H1 (cell line): ENCODE data around the gene ZXDC. TPM values are rescaled to one million over a fixed set of nuclear protein-coding genes. Genes with fewer than 3 reads are reported as not detected.
A peak's percentile ranks its signal among the peaks of the same experiment; 100 is the strongest.

Experiments
- CTCF ChIA-PET: fragments of 300-600 bp; sonication (Branson Sonifier 250); formaldehyde crosslinking; loops from one replicate; lab custom pipeline; 2021; ENCODE audit not compliant: partially characterized antibody; lab: Charles Lee
- POLR2A ChIA-PET: fragments of 300-600 bp; sonication (Branson Sonifier 250); formaldehyde crosslinking; loops from one replicate; lab custom pipeline; 2021; ENCODE audit warnings: inconsistent platforms; ENCODE audit not compliant: partially characterized antibody; lab: Charles Lee
- DNase-seq, 2 experiments: peaks; one replicate each; pipeline versions ENCODE4 v3.0.0 to v3.0.0-alpha.2; 2010 to 2022; ENCODE audit warnings: low spot score in 2 of 2, low read depth in 1 of 2, mixed read lengths in 1 of 2
- FAIRE-seq: peaks from 2 replicates; lab custom pipeline; 2011; peaks lifted over from hg19 to GRCh38; lab: Jason Lieb, UNC
- H2AFZ ChIP-seq: 2 replicates; pipeline ENCODE4 v1.8.1; 2012; ENCODE audit warnings: low read length, inconsistent platforms
- H2AK5ac ChIP-seq: 2 replicates; pipeline ENCODE4 v1.6.1; 2013; ENCODE audit warnings: low read depth, low read length
- H2BK120ac ChIP-seq: replicated peaks from 2 replicates; pipeline ENCODE3; 2013; ENCODE audit warnings: low read depth, low read length, inconsistent platforms
- H2BK12ac ChIP-seq: 2 replicates; pipeline ENCODE4 v1.6.1; 2013; ENCODE audit warnings: low read depth, low read length
- H2BK15ac ChIP-seq: 2 replicates; pipeline ENCODE4 v1.6.1; 2013; ENCODE audit warnings: low read length
- H2BK20ac ChIP-seq: 2 replicates; pipeline ENCODE4 v1.6.1; 2013; ENCODE audit warnings: low read length
- H2BK5ac ChIP-seq: 2 replicates; pipeline ENCODE4 v1.6.1; 2013; ENCODE audit warnings: low read depth, low read length
- H3K14ac ChIP-seq: 2 replicates; pipeline ENCODE4 v1.6.1; 2013; ENCODE audit warnings: inconsistent platforms; ENCODE audit not compliant: insufficient read length
- H3K18ac ChIP-seq: 2 replicates; pipeline ENCODE4 v1.6.1; 2013; ENCODE audit warnings: low read length; ENCODE audit errors: extremely low read depth
- H3K23ac ChIP-seq: 2 replicates; pipeline ENCODE4 v1.6.1; 2013; ENCODE audit warnings: inconsistent platforms; ENCODE audit not compliant: insufficient read length
- H3K23me2 ChIP-seq: 2 replicates; pipeline ENCODE4 v1.6.1; 2013; ENCODE audit warnings: low read depth, low read length
- H3K27ac ChIP-seq: 2 replicates; pipeline ENCODE4 v1.6.1; 2011; ENCODE audit warnings: low read depth, low read length, inconsistent platforms
- H3K27me3 ChIP-seq, 4 experiments: replicated peaks in 1 of 4; 1 replicate in 1 of 4; 2 replicates in 3 of 4; pipeline versions ENCODE4 v1.6.1 to v1.8.1; 2011 to 2013; ENCODE audit warnings: low read length in 3 of 4, mild to moderate bottlenecking in 3 of 4, inconsistent platforms in 2 of 4, mixed read lengths in 2 of 4, moderate library complexity in 1 of 4; ENCODE audit not compliant: control insufficient read depth in 3 of 4, insufficient read depth in 3 of 4; ENCODE audit errors: extremely low read depth in 1 of 4
- H3K36me3 ChIP-seq, 4 experiments: 2 replicates each; pipeline versions ENCODE4 v1.6.1 to v1.8.1; 2011 to 2013; ENCODE audit warnings: mild to moderate bottlenecking in 4 of 4, low read length in 3 of 4, moderate library complexity in 2 of 4, control low read depth in 1 of 4, inconsistent platforms in 1 of 4; ENCODE audit not compliant: insufficient read depth in 4 of 4, control insufficient read depth in 2 of 4
- H3K4ac ChIP-seq: replicated peaks from 2 replicates; pipeline ENCODE3; 2013; ENCODE audit warnings: low read length, low read depth, mixed read lengths, inconsistent platforms; ENCODE audit not compliant: insufficient read length
- H3K4me1 ChIP-seq, 4 experiments: replicated peaks in 1 of 4; 1 replicate in 1 of 4; 2 replicates in 3 of 4; pipeline versions ENCODE4 v1.6.1 to v1.8.1; 2011 to 2013; ENCODE audit warnings: low read length in 3 of 4, inconsistent platforms in 2 of 4, mixed read lengths in 1 of 4; ENCODE audit not compliant: insufficient read depth in 4 of 4, control insufficient read depth in 3 of 4
- H3K4me2 ChIP-seq, 2 experiments: 2 replicates each; pipeline versions ENCODE4 v1.6.1 to v1.8.1; 2011 to 2013; ENCODE audit warnings: low read depth in 2 of 2, low read length in 2 of 2, control low read depth in 1 of 2, inconsistent platforms in 1 of 2, mild to moderate bottlenecking in 1 of 2; ENCODE audit not compliant: insufficient read depth in 1 of 2
- H3K4me3 ChIP-seq, 4 experiments: fragments of 200-600, 300-600 bp in 1 of 4; sonication (generic), shearing (Covaris generic), sonication (Bioruptor Twin) in 1 of 4; 2 replicates each; pipeline versions ENCODE4 v1.5.1 to v1.8.1; 2011 to 2016; ENCODE audit warnings: low read length in 4 of 4, low read depth in 3 of 4, control low read depth in 2 of 4, inconsistent platforms in 2 of 4, mild to moderate bottlenecking in 2 of 4, mixed read lengths in 1 of 4, moderate library complexity in 1 of 4; ENCODE audit not compliant: insufficient read depth in 2 of 4; ENCODE audit errors: extremely low read depth in 1 of 4
- H3K56ac ChIP-seq: replicated peaks from 2 replicates; pipeline ENCODE3; 2013; ENCODE audit warnings: low read depth, mild to moderate bottlenecking, mixed read lengths, low read length, inconsistent platforms; ENCODE audit not compliant: insufficient read length
- H3K79me1 ChIP-seq: 2 replicates; pipeline ENCODE4 v1.6.1; 2013; ENCODE audit warnings: low read depth, low read length, control low read depth
- H3K79me2 ChIP-seq, 2 experiments: 2 replicates each; pipeline versions ENCODE4 v1.6.1 to v1.8.1; 2012 to 2013; ENCODE audit warnings: low read length in 2 of 2, mild to moderate bottlenecking in 2 of 2, inconsistent platforms in 1 of 2; ENCODE audit not compliant: insufficient read depth in 2 of 2, control insufficient read depth in 1 of 2
- H3K9ac ChIP-seq, 4 experiments: replicated peaks in 1 of 4; 1 replicate in 1 of 4; 2 replicates in 3 of 4; pipeline versions ENCODE4 v1.6.1 to v1.8.1; 2011 to 2013; ENCODE audit warnings: low read depth in 3 of 4, low read length in 3 of 4, control low read depth in 2 of 4, mild to moderate bottlenecking in 2 of 4, moderate library complexity in 2 of 4, inconsistent platforms in 1 of 4; ENCODE audit errors: extremely low read depth in 1 of 4
- H3K9me3 ChIP-seq, 2 experiments: 2 replicates each; pipeline versions ENCODE4 v1.6.1 to v1.8.1; 2012 to 2013; ENCODE audit warnings: mild to moderate bottlenecking in 2 of 2, moderate library complexity in 2 of 2, control low read depth in 1 of 2, inconsistent platforms in 1 of 2, low read depth in 1 of 2, low read length in 1 of 2, mixed read lengths in 1 of 2; ENCODE audit not compliant: insufficient read depth in 2 of 2
- H4K20me1 ChIP-seq, 2 experiments: replicated peaks in 1 of 2; 2 replicates each; pipeline versions ENCODE3 to v1.8.1; 2011 to 2013; ENCODE audit warnings: inconsistent platforms in 2 of 2, low read length in 2 of 2, mild to moderate bottlenecking in 1 of 2; ENCODE audit not compliant: insufficient read depth in 2 of 2, control insufficient read depth in 1 of 2
- H4K5ac ChIP-seq: 2 replicates; pipeline ENCODE4 v1.6.1; 2013; ENCODE audit warnings: low read length, low read depth, mixed read lengths, inconsistent platforms; ENCODE audit not compliant: insufficient read length
- H4K8ac ChIP-seq: 2 replicates; pipeline ENCODE4 v1.8.0; 2013; ENCODE audit warnings: mild to moderate bottlenecking, moderate library complexity, low read length, inconsistent platforms; ENCODE audit not compliant: insufficient read depth; ENCODE audit errors: extremely low read depth
- H4K91ac ChIP-seq: replicated peaks from 2 replicates; pipeline ENCODE3; 2013; ENCODE audit warnings: low read length, mixed read lengths, inconsistent platforms; ENCODE audit not compliant: insufficient read length
- CHD2 ChIP-seq: IDR thresholded peaks from 2 replicates; pipeline ENCODE4 v1.6.1; 2012; ENCODE audit warnings: low read length, improper control_type of control experiment
- FOSL1 ChIP-seq: IDR thresholded peaks from 2 replicates; pipeline ENCODE4 v1.6.1; 2011; ENCODE audit warnings: mild to moderate bottlenecking, low read depth, low read length, moderate library complexity; ENCODE audit not compliant: insufficient read depth
- HDAC2 ChIP-seq, 2 experiments: fragments of 300-600 bp in 1 of 2; sonication (generic) in 1 of 2; IDR thresholded peaks; 2 replicates each; pipeline ENCODE4 v1.6.1; 2011 to 2012; ENCODE audit warnings: low read depth in 2 of 2, low read length in 2 of 2, mild to moderate bottlenecking in 2 of 2, moderate library complexity in 2 of 2, borderline replicate concordance in 1 of 2, inconsistent platforms in 1 of 2
- HDAC6 ChIP-seq: IDR thresholded peaks from one replicate; pipeline ENCODE4 v1.7.1; 2012; ENCODE audit warnings: low read depth, mild to moderate bottlenecking, inconsistent platforms, low read length, moderate library complexity
- RBBP5 ChIP-seq: IDR thresholded peaks from 2 replicates; pipeline ENCODE4 v1.7.1; 2012; ENCODE audit warnings: low read depth, mild to moderate bottlenecking, inconsistent platforms, low read length, moderate library complexity, borderline replicate concordance
- RXRA ChIP-seq: IDR thresholded peaks from 2 replicates; pipeline ENCODE4 v1.6.1; 2011; ENCODE audit warnings: low read depth, mild to moderate bottlenecking, low read length, moderate library complexity; ENCODE audit not compliant: insufficient read depth
- YY1 ChIP-seq: IDR thresholded peaks from 2 replicates; pipeline ENCODE4 v1.6.1; 2011; ENCODE audit warnings: low read depth, mild to moderate bottlenecking, low read length
- WGBS, 2 experiments: shearing (Covaris generic) in 1 of 2; methylation state at CpG; one replicate each; pipeline versions ENCODE4 v1.1.6 to v1.1.7; 2013 to 2015; ENCODE audit warnings: low lambda C conversion rate in 2 of 2, mixed read lengths in 2 of 2, inconsistent platforms in 1 of 2, low coverage in 1 of 2, missing lambda C conversion rate in 1 of 2; ENCODE audit not compliant: insufficient replicate concordance in 2 of 2, insufficient coverage in 1 of 2, insufficient read length in 1 of 2; ENCODE audit errors: extremely low coverage in 1 of 2, missing lambda C conversion rate in 1 of 2; 5-methylcytosine and 5-hydroxymethylcytosine counted together
- polyA plus RNA-seq, 7 experiments: library from polyadenylated mRNA; depleted of rRNA in 3 of 7; stranded (reverse) in 5 of 7; unstranded in 2 of 7; fragments of >200 nt in 5 of 7; fragments of 200-250 nt in 2 of 7; gene quantifications; 1 replicate in 5 of 7; 2 replicates in 1 of 7; 4 replicates in 1 of 7; pipeline versions ENCODE4 v1.2.1 to v1.2.3, GENCODE V29; 2011 to 2013; ENCODE audit warnings: missing spikeins in 2 of 7, mixed read lengths in 2 of 7
- total RNA-seq: library from RNA; stranded (reverse); fragmentation: NEBNext Ultra II Directional; extraction: Animal tissue kit (Norgen Biotek cat#: 25700); gene quantifications from 2 replicates; pipeline ENCODE4 v1.2.1, GENCODE V29; 2021
- TF ChIP-seq, protein P1 (sequence below): IDR thresholded peaks from 2 replicates; pipeline ENCODE4 v1.6.1; 2012; ENCODE audit warnings: inconsistent platforms

The ZXDC gene
- total and polyA plus RNA-seq, 2 of the 8 experiments (the other 6 are each of a cell fraction or from before 2014, with no cell fraction given) = 12.7 to 24.3 TPM

DNA sequence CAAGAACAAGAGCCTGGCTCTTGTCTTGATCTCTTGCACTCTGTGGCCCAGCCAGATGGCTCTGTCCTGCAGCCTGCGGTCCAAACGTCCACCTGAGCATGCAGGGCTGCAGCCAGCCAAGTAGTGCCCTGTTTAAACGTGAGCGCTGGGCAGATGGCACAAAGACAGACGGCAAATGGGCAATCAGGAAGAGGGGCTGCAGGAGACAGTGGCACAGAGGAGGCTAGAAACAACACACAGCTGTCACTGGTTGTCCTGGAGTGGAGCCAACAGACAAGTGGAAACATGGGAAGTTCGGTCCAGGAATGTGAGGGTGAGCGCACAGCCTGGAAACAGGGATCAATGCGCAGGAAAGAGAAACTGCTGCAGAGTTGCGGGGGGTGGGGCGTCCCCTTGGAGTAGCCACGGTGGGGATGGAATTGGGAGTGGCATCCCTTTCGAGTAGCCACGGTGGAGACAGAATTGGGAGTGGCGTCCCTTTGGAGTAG, 10.7 kb upstream of the ZXDC start:
- Histone ChIP-seq H3K4me2 (no peak overlapping the region), H3K79me2 (no peaks in the 10 kb centered on the region), H2BK120ac (peak overlapping the region; percentile 50), H3K27ac (no peak overlapping the region), H2BK5ac (peak overlapping the region; percentile 87; the same call in 1 of the 2 replicates), H3K79me1 (no peaks in the 10 kb centered on the region), H3K9me3 (no peaks in the 10 kb centered on the region), H4K20me1 (no peaks in the 10 kb centered on the region), H4K5ac (no peak overlapping the region), H4K8ac (no peak overlapping the region), H3K56ac (no peak overlapping the region), H3K4ac (peak overlapping the region; percentile 21), H3K9ac (no peak overlapping the region), H3K23ac (no peak overlapping the region), H3K14ac (no peak overlapping the region), H2AK5ac (peak overlapping the region; percentile 45; the same call in 1 of the 2 replicates), H2BK20ac (peak overlapping the region; percentile 90; the same call in 1 of the 2 replicates), H4K91ac (peak overlapping the region; percentile 92), H2BK12ac (peak overlapping the region; percentile 97; the same call in 1 of the 2 replicates), H3K4me1 (peaks cover 0 to 22% (median 12%) of the 10 kb centered on the region in 4 experiments; a peak in 6 of 7 replicates), H3K4me3 (no peak overlapping the region), H3K36me3 (no peaks in the 10 kb centered on the region), H3K23me2 (0 out of 2 replicates have a peak, but pooled peaks cover 1% of the 10 kb centered on the region), H2BK15ac (no peak overlapping the region), H3K27me3 (0 out of 7 replicates have a peak, but pooled peaks cover 0 to 2% (median 0%) of the 10 kb centered on the region in 4 experiments), H3K18ac (peak overlapping the region; percentile 48), H2AFZ (no peak overlapping the region)
- FAIRE-seq (no peak), DNase-seq (no peak)
- POLR2A ChIA-PET = interaction anchor here (4.6 kb wide), 1 partner anchor 11 kb away, joined by 23 read pairs; the partner anchor contains the start of gene ZXDC
- 94% methylated on average over 14 of the region's 14 CpGs; no CpG with 5 or more reads in 1 of the 2 experiments for WGBS, 2 experiments
- TF ChIP-seq HDAC6 (no peak), RXRA (no peak), YY1 (no peak), FOSL1 (no peak), CHD2 (no peak), RBBP5 (no peak), HDAC2 (IDR thresholded peaks at IDR 0.05; ENCODE audit: borderline replicate concordance in 1 of 2, low read depth in 2 of 2, low read length in 2 of 2) (no peak)
- TF ChIP-seq, protein P1, sequence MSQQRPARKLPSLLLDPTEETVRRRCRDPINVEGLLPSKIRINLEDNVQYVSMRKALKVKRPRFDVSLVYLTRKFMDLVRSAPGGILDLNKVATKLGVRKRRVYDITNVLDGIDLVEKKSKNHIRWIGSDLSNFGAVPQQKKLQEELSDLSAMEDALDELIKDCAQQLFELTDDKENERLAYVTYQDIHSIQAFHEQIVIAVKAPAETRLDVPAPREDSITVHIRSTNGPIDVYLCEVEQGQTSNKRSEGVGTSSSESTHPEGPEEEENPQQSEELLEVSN = no peak
- CTCF ChIA-PET = interaction anchor here (1.0 to 5.7 kb wide), 7 partner anchors 8 to 172 kb away, joined by 3 to 49 read pairs (median 5); no protein-coding TSS in a partner anchor
